Right lobe of liver (tissue), 4 donors: ENCODE results near the gene PEF1.

Experiments
- POLR2A ChIP-seq: fragments of 450-650 bp; IDR thresholded peaks from one replicate; pipeline ENCODE4 v1.6.1; 2017; ENCODE audit warnings: antibody characterized with exemption, mild to moderate bottlenecking
- TF ChIP-seq, protein P1 (sequence below), 4 donors: fragments of 200-600 bp in 3 of 4; fragments of 450-650 bp in 1 of 4; IDR thresholded peaks; one replicate each; pipeline versions ENCODE4 v1.5.1 to v1.8.0; 2016 to 2022; ENCODE audit warnings: antibody characterized with exemption in 4 of 4, mild to moderate bottlenecking in 2 of 4
- donor health status: DM: no; HTN: no; CAD: no.
- donor health status: DM: no; HTN: no; CAD: no.
- donor health status: DM: no; HTN: yes; CAD: no.

- TF ChIP-seq POLR2A, result no peak
- TF ChIP-seq, protein P1, sequence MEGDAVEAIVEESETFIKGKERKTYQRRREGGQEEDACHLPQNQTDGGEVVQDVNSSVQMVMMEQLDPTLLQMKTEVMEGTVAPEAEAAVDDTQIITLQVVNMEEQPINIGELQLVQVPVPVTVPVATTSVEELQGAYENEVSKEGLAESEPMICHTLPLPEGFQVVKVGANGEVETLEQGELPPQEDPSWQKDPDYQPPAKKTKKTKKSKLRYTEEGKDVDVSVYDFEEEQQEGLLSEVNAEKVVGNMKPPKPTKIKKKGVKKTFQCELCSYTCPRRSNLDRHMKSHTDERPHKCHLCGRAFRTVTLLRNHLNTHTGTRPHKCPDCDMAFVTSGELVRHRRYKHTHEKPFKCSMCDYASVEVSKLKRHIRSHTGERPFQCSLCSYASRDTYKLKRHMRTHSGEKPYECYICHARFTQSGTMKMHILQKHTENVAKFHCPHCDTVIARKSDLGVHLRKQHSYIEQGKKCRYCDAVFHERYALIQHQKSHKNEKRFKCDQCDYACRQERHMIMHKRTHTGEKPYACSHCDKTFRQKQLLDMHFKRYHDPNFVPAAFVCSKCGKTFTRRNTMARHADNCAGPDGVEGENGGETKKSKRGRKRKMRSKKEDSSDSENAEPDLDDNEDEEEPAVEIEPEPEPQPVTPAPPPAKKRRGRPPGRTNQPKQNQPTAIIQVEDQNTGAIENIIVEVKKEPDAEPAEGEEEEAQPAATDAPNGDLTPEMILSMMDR (IDR thresholded peaks at IDR 0.05), result no peak
Observed at GRCh38 chr1:31669433-31669785, 24.7 kb upstream of the PEF1 start.
